Endothelial cell of umbilical vein (primary cell): ENCODE measurements around the gene USP33. TPM values are rescaled to one million over a fixed set of nuclear protein-coding genes. Genes with fewer than 3 reads are reported as not detected.

Source experiments
- BruUV-seq: library from RNA; stranded (reverse); fragments of 400-500 nt; replicated peaks from 2 replicates; lab custom pipeline; 2021; lab: Mats Ljungman, UMichigan
- CTCF ChIA-PET: fragments of 300-600, 350-600 bp; sonication (Branson Sonifier 250); formaldehyde crosslinking; loops from one replicate; lab custom pipeline; 2021; ENCODE audit warnings: antibody characterized with exemption, inconsistent platforms; lab: Charles Lee
- POLR2A ChIA-PET: fragments of 300-600, 350-600 bp; sonication (Branson Sonifier 250); formaldehyde crosslinking; loops from one replicate; lab custom pipeline; 2021; ENCODE audit warnings: antibody characterized with exemption, inconsistent platforms; lab: Charles Lee
- DNase-seq: peaks from one replicate; pipeline ENCODE4 v3.0.0-alpha.2; 2011; ENCODE audit warnings: low read depth, low spot score
- FAIRE-seq: peaks from 2 replicates; lab custom pipeline; 2011; peaks lifted over from hg19 to GRCh38; lab: Jason Lieb, UNC
- H2AFZ ChIP-seq: 2 replicates; pipeline ENCODE4 v1.6.0; 2012; ENCODE audit warnings: low read depth, low read length, control low read depth, inconsistent platforms
- H3K27ac ChIP-seq: 2 replicates; pipeline ENCODE4 v1.5.1; 2011; ENCODE audit warnings: low read depth, mild to moderate bottlenecking, control low read depth, low read length, moderate library complexity; ENCODE audit not compliant: insufficient read depth
- H3K27me3 ChIP-seq, 2 experiments: 2 replicates each; pipeline versions ENCODE4 v1.6.0 to v1.6.1; 2011; ENCODE audit warnings: low read length in 2 of 2, mixed read lengths in 1 of 2; ENCODE audit not compliant: control insufficient read depth in 2 of 2, insufficient read depth in 2 of 2
- H3K36me3 ChIP-seq, 2 experiments: 2 replicates in 1 of 2; 3 replicates in 1 of 2; pipeline ENCODE4 v1.5.1; 2011; ENCODE audit warnings: low read length in 2 of 2, mild to moderate bottlenecking in 1 of 2, moderate library complexity in 1 of 2; ENCODE audit not compliant: control insufficient read depth in 2 of 2, insufficient read depth in 2 of 2; ENCODE audit errors: extremely low read depth in 1 of 2
- H3K4me1 ChIP-seq: 3 replicates; pipeline ENCODE4 v1.5.1; 2011; ENCODE audit warnings: mild to moderate bottlenecking, low read length; ENCODE audit not compliant: control insufficient read depth, insufficient read depth; ENCODE audit errors: extremely low read depth
- H3K4me2 ChIP-seq: 2 replicates; pipeline ENCODE4 v1.6.1; 2011; ENCODE audit warnings: low read length, control low read depth, mixed read lengths; ENCODE audit not compliant: insufficient read depth
- H3K4me3 ChIP-seq, 3 experiments: fragments of 200-600 bp in 1 of 3; sonication (generic), shearing (Covaris generic) in 1 of 3; replicated peaks in 1 of 3; 2 replicates each; pipeline ENCODE4 v1.5.1; 2011 to 2016; ENCODE audit warnings: control low read depth in 3 of 3, low read length in 3 of 3, mild to moderate bottlenecking in 2 of 3, inconsistent platforms in 1 of 3, low read depth in 1 of 3, moderate library complexity in 1 of 3; ENCODE audit not compliant: insufficient read depth in 1 of 3
- H3K79me2 ChIP-seq: 2 replicates; pipeline ENCODE4 v1.6.0; 2012; ENCODE audit warnings: low read length, inconsistent platforms; ENCODE audit not compliant: control insufficient read depth, insufficient read depth
- H3K9ac ChIP-seq: replicated peaks from 2 replicates; pipeline ENCODE3; 2011; ENCODE audit warnings: low read length, control low read depth; ENCODE audit not compliant: insufficient read depth; ENCODE audit errors: extremely low read depth
- H3K9me1 ChIP-seq: replicated peaks from 3 replicates; pipeline ENCODE4 v1.6.0; 2011; ENCODE audit warnings: mild to moderate bottlenecking, low read length; ENCODE audit not compliant: control insufficient read depth, insufficient read depth; ENCODE audit errors: extremely low read depth
- H3K9me3 ChIP-seq: replicated peaks from 2 replicates; pipeline ENCODE4 v1.5.1; 2012; ENCODE audit warnings: low read length, inconsistent platforms; ENCODE audit not compliant: control insufficient read depth, insufficient read depth
- H4K20me1 ChIP-seq: replicated peaks from 2 replicates; pipeline ENCODE3; 2011; ENCODE audit warnings: mild to moderate bottlenecking, low read length; ENCODE audit not compliant: control insufficient read depth, insufficient read depth; ENCODE audit errors: extremely low read depth
- EZH2 ChIP-seq: IDR thresholded peaks from 2 replicates; pipeline ENCODE4 v1.6.1; 2012; ENCODE audit warnings: borderline replicate concordance, low read depth, mild to moderate bottlenecking, moderate library complexity, low read length, inconsistent platforms; ENCODE audit not compliant: severe bottlenecking
- FOS ChIP-seq: IDR thresholded peaks from 2 replicates; pipeline ENCODE4 v1.6.1; 2011; ENCODE audit warnings: mild to moderate bottlenecking, low read length, moderate library complexity, borderline replicate concordance; ENCODE audit not compliant: insufficient read depth
- GATA2 ChIP-seq: IDR thresholded peaks from 2 replicates; pipeline ENCODE4 v1.7.0; 2011; ENCODE audit warnings: low read depth, mild to moderate bottlenecking, moderate library complexity, mixed read lengths, low read length; ENCODE audit not compliant: insufficient read length, insufficient read depth
- JUN ChIP-seq: IDR thresholded peaks from 2 replicates; pipeline ENCODE4 v1.6.1; 2011; ENCODE audit warnings: borderline replicate concordance, low read depth; ENCODE audit not compliant: insufficient read length, insufficient read depth
- MYC ChIP-seq: IDR thresholded peaks from one replicate; pipeline ENCODE4 v1.6.1; 2011; ENCODE audit warnings: mild to moderate bottlenecking, low read depth, low read length
- POLR2A ChIP-seq: IDR thresholded peaks from 2 replicates; pipeline ENCODE4 v1.6.1; 2012; ENCODE audit warnings: low read depth, mild to moderate bottlenecking, control low read depth, low read length
- POLR2AphosphoS5 ChIP-seq: IDR thresholded peaks from 2 replicates; pipeline ENCODE4 v1.6.1; 2012; ENCODE audit warnings: low read depth, mild to moderate bottlenecking, control low read depth, low read length, moderate library complexity; ENCODE audit not compliant: insufficient read depth
- dilution Hi-C: fragments of 300-500 bp; cut with MboI; formaldehyde crosslinking; loops from one replicate; pipeline ENCODE4 v1.15.0; 2019; ENCODE audit warnings: low sequenced_read_pairs; ENCODE audit not compliant: extremely low pct_ligation_motif_present
- intact Hi-C: fragments of 100-400 bp; cut with micrococcal nuclease; formaldehyde crosslinking; loops from one replicate; pipeline ENCODE4 v1.10.0; 2022
- polyA plus RNA-seq, 4 experiments: library from polyadenylated mRNA; depleted of rRNA in 3 of 4; stranded (reverse) in 3 of 4; unstranded in 1 of 4; fragments of >200 nt; gene quantifications; 2 replicates each; pipeline versions ENCODE4 v1.2.1 to v1.2.3, GENCODE V29; 2011 to 2012; ENCODE audit warnings: missing spikeins in 1 of 4
- total RNA-seq: library from RNA; stranded (reverse); gene quantifications from 2 replicates; pipeline ENCODE4 v1.2.3, GENCODE V29; 2021
- TF ChIP-seq, protein P1 (sequence below): IDR thresholded peaks from 2 replicates; pipeline ENCODE4 v1.6.1; 2011; ENCODE audit not compliant: insufficient read depth, insufficient read length
- TF ChIP-seq, protein P2 (sequence below), 2 donors: IDR thresholded peaks; 1 replicate in 1 of 2; 2 replicates in 1 of 2; pipeline ENCODE4 v1.5.1; 2011; ENCODE audit warnings: low read length in 2 of 2, mild to moderate bottlenecking in 2 of 2, moderate library complexity in 2 of 2, control low read depth in 1 of 2, inconsistent platforms in 1 of 2, low read depth in 1 of 2; ENCODE audit not compliant: insufficient read depth in 1 of 2; ENCODE audit errors: extremely low read depth in 1 of 2

The USP33 gene
- total and polyA plus RNA-seq, 2 donors (not counting 3 experiments of a cell fraction or from before 2014, with no cell fraction given) = 22.5 to 46.4 TPM

DNA sequence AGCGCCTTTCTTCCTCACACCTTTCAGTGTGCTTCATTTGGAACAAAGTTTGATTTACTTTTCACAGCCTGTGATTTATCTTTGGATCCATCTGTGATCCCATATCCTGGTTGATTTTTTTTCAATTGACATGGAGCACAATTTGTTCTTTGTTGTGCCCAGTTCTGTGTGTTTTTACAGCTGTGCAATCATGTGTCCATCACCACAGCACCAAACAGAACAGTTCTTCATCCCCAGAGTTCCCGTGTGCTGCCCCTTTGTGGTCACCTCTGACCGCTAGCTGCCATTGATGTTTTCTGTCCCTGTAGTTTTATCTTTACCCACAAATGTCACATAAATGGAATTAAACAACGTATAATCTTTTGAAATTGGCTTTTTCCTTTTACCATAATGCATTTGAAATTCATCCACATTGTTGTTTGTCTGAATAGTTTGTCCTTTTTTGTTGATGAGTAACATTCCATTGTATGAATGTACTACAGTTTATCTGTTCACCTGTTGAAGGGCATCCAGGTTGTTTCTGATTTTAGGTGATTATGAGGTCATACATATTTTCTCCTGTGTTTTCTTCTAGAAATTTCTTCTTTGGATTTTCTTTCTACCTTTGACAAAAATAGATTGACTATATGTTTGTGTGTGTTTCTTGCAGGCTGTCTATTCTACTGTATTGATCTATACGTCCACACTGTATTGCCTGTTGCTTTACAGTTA lies 37.2 kb upstream of the USP33 start:
- DNase-seq = peak; percentile 92
- Histone ChIP-seq H3K9ac (no peak overlapping the region), H4K20me1 (no peaks in the 10 kb centered on the region), H3K9me1 (no peaks in the 10 kb centered on the region), H3K27ac (peak overlapping the region; percentile 15), H3K4me2 (peak overlapping the region; percentile 24), H2AFZ (no peak overlapping the region), H3K27me3 (no peaks in the 10 kb centered on the region), H3K4me3 (no peak overlapping the region), H3K4me1 (peaks cover 22% of the 10 kb centered on the region), H3K36me3 (peaks cover 3 to 6% of the 10 kb centered on the region in 2 experiments), H3K9me3 (no peaks in the 10 kb centered on the region), H3K79me2 (peaks cover 3% of the 10 kb centered on the region)
- FAIRE-seq = peak; percentile 83
- CTCF ChIA-PET = interaction anchor here (1.2 to 1.9 kb wide), 5 partner anchors 17 to 104 kb away, joined by 3 to 8 read pairs (median 8); partner anchors contain the start of gene MIGA1
- POLR2A ChIA-PET = interaction anchor here (1.3 kb wide), 1 partner anchor 182 kb away, joined by 4 read pairs; the partner anchor contains the start of gene FUBP1
- BruUV-seq = no TSS peak
- intact Hi-C loops (loop anchor here (1.0 kb wide), 1 partner anchor 18 kb away; the partner anchor contains the start of gene MIGA1), dilution Hi-C loops (no loop called here)
- TF ChIP-seq, protein P1, sequence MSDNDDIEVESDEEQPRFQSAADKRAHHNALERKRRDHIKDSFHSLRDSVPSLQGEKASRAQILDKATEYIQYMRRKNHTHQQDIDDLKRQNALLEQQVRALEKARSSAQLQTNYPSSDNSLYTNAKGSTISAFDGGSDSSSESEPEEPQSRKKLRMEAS = no peak
- TF ChIP-seq GATA2 (peak; percentile 54), MYC (no peak), EZH2 (no peak), JUN (no peak), FOS (no peak), POLR2AphosphoS5 (peak; percentile 50), POLR2A (peak; percentile 44)
- TF ChIP-seq, protein P2, sequence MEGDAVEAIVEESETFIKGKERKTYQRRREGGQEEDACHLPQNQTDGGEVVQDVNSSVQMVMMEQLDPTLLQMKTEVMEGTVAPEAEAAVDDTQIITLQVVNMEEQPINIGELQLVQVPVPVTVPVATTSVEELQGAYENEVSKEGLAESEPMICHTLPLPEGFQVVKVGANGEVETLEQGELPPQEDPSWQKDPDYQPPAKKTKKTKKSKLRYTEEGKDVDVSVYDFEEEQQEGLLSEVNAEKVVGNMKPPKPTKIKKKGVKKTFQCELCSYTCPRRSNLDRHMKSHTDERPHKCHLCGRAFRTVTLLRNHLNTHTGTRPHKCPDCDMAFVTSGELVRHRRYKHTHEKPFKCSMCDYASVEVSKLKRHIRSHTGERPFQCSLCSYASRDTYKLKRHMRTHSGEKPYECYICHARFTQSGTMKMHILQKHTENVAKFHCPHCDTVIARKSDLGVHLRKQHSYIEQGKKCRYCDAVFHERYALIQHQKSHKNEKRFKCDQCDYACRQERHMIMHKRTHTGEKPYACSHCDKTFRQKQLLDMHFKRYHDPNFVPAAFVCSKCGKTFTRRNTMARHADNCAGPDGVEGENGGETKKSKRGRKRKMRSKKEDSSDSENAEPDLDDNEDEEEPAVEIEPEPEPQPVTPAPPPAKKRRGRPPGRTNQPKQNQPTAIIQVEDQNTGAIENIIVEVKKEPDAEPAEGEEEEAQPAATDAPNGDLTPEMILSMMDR (IDR thresholded peaks at IDR 0.05; ENCODE audit: extremely low read depth in 1 of 2, insufficient read depth in 1 of 2, low read depth in 1 of 2, low read length in 2 of 2) = no peak
